MG63 (cell line): ENCODE data around the gene ATOSA. TPM values are rescaled to one million over a fixed set of nuclear protein-coding genes. Genes with fewer than 3 reads are reported as not detected.

ENCODE experiments used
- DNase-seq: peaks from one replicate; pipeline ENCODE4 v3.0.0-alpha.2; 2020
- H3K27me3 ChIP-seq: fragments of 250-450 bp; sonication (Bioruptor Pico); 2 replicates; pipeline ENCODE4 v1.5.1; 2020; ENCODE audit warnings: mild to moderate bottlenecking, moderate library complexity
- H3K36me3 ChIP-seq: fragments of 250-450 bp; sonication (Bioruptor Pico); 2 replicates; pipeline ENCODE4 v1.5.1; 2020; ENCODE audit warnings: mild to moderate bottlenecking, moderate library complexity
- H3K4me3 ChIP-seq: fragments of 250-450 bp; sonication (Bioruptor Pico); 2 replicates; pipeline ENCODE4 v1.5.1; 2020; ENCODE audit warnings: mild to moderate bottlenecking, moderate library complexity
- H3K9me3 ChIP-seq: fragments of 250-450 bp; sonication (Bioruptor Pico); 2 replicates; pipeline ENCODE4 v1.5.1; 2020; ENCODE audit warnings: mild to moderate bottlenecking, moderate library complexity
- total RNA-seq: library from RNA; depleted of rRNA; stranded (reverse); fragments of >200 nt; shearing (Covaris generic); gene quantifications from 2 replicates; pipeline ENCODE4 v1.2.3, GENCODE V29; 2014; ENCODE audit warnings: low replicate concordance; rRNA removed

ATOSA gene
- total RNA-seq, 1 experiment from 2014 or later = 5.6 TPM

DNA sequence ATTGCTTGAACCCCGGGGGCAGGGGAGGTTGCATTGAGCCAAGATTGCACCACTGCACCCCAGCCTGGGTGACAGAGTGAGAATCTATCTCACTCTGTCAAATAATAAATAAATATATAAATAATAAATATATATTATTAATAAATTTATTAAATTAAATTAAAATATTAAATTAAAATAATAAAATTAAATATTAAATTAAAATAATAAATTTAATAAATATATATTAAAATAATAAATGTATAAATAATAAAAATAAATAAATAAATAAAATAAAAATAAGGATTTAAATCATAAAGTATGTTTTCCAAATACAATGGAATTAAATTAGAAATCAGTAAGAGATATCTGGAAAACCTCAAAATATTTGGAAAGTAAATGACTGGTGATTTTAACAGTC is 43.3 kb downstream of the ATOSA start:
- H3K27me3 ChIP-seq = no peaks in the 10 kb centered on the region
- DNase-seq = no peak
- H3K4me3 ChIP-seq = no peak overlapping the region
- no peaks in the 10 kb centered on the region for H3K9me3 ChIP-seq
- no peaks in the 10 kb centered on the region for H3K36me3 ChIP-seq

Other genes starting within 250 kb of the ATOSA start
- 8.4 and 14.5 TPM in 2 replicates for gene MYO5A, start 150.5 kb downstream of the ATOSA start, total RNA-seq
- 43.1 and 105 TPM in 2 replicates for gene ARPP19, start 110.4 kb downstream of the ATOSA start, total RNA-seq
- gene ONECUT1, start 110.9 kb upstream of the ATOSA start, total RNA-seq = not detected in 2 replicates